Measurements from ENCODE around the gene CDH7. TPM values are rescaled to one million over a fixed set of nuclear protein-coding genes. Genes with fewer than 3 reads are reported as not detected.

The CDH7 gene
- total RNA-seq, 3 donors from 2014 or later: 0.16 TPM; not detected in 2

DNA sequence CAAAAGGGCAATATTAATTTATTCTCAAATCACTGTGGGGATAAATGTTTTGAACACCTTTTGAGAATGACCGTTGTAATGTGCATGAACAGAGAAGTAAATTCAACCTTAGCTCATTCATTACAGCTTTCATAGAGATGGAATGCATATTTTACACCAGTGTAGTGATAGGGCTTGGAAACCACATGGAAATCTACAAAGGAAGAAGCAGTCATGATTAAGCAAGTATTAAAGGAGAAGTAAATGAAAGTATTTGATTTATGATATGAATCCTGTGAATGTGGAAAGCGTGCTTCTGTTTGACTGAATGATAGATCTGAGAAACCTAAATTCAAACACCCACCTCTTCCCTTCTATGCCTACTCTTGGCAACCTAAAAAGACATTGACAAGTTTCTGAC lies 64.7 kb downstream of the CDH7 start:
- intact Hi-C loops (cut with DNase I; ENCODE audit: low total_unique reads): no loop called here
- H3K27me3 ChIP-seq: no peaks in the 10 kb centered on the region
- no peaks in the 10 kb centered on the region for H3K36me3 ChIP-seq
- DNase-seq (ENCODE audit: low spot score in 2 of 2): no peak
- TF ChIP-seq, protein P1, sequence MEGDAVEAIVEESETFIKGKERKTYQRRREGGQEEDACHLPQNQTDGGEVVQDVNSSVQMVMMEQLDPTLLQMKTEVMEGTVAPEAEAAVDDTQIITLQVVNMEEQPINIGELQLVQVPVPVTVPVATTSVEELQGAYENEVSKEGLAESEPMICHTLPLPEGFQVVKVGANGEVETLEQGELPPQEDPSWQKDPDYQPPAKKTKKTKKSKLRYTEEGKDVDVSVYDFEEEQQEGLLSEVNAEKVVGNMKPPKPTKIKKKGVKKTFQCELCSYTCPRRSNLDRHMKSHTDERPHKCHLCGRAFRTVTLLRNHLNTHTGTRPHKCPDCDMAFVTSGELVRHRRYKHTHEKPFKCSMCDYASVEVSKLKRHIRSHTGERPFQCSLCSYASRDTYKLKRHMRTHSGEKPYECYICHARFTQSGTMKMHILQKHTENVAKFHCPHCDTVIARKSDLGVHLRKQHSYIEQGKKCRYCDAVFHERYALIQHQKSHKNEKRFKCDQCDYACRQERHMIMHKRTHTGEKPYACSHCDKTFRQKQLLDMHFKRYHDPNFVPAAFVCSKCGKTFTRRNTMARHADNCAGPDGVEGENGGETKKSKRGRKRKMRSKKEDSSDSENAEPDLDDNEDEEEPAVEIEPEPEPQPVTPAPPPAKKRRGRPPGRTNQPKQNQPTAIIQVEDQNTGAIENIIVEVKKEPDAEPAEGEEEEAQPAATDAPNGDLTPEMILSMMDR (IDR thresholded peaks at IDR 0.05): no peak
- TF ChIP-seq POLR2A (IDR thresholded peaks at IDR 0.05): no peak
- no peak for TF ChIP-seq POLR2AphosphoS5 (IDR thresholded peaks at IDR 0.05)
- no peaks in the 10 kb centered on the region for H3K9me3 ChIP-seq
- H3K4me1 ChIP-seq: no peaks in the 10 kb centered on the region
- H3K4me3 ChIP-seq: no peak overlapping the region
- no peak overlapping the region for H3K27ac ChIP-seq

DNA sequence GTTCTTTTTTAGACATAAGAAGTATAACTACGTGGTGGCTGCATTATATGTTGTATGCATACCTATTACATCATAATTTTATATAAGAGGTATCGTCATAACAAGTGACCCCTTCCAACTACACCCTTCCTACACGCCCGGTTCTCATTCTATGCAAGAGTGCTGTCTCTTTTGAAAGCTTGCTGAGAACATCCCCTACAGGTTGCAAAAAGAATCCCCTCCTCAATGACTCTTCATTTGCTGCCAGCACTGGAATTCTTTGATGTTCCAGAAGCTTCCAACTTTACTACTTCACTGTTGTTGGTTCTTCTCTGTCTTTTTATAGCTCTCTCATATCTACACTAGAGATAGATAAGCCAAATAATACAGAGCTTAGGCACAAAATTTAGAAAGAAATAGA lies 66.4 kb downstream of the CDH7 start:
- DNase-seq (ENCODE audit: low spot score in 2 of 2): no peak
- H3K27ac ChIP-seq: no peak overlapping the region
- H3K4me3 ChIP-seq: no peak overlapping the region
- no peaks in the 10 kb centered on the region for H3K4me1 ChIP-seq
- intact Hi-C loops (cut with DNase I; ENCODE audit: low total_unique reads): no loop called here
- H3K36me3 ChIP-seq: no peaks in the 10 kb centered on the region
- TF ChIP-seq POLR2A (IDR thresholded peaks at IDR 0.05): no peak
- no peak for TF ChIP-seq POLR2AphosphoS5 (IDR thresholded peaks at IDR 0.05)
- TF ChIP-seq, protein P1 (IDR thresholded peaks at IDR 0.05): no peak
- no peaks in the 10 kb centered on the region for H3K9me3 ChIP-seq
- no peaks in the 10 kb centered on the region for H3K27me3 ChIP-seq

DNA sequence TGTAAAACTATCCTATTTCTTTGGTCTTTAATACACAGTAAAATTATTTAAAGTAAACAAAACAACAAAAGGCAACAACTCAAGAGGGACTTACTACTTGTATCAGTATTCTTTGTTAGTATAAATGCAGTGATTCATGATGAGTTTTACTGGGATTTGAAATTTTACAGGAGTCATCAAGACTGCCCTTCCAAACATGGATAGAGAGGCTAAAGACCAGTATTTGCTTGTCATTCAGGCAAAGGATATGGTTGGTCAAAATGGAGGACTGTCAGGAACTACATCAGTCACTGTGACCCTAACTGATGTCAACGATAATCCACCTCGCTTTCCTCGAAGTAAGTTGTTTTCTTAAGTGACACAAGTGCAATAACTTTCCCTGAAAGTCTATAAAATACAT lies 71.1 kb downstream of the CDH7 start:
- TF ChIP-seq, protein P1 (IDR thresholded peaks at IDR 0.05): no peak
- TF ChIP-seq POLR2AphosphoS5 (IDR thresholded peaks at IDR 0.05): no peak
- TF ChIP-seq POLR2A (IDR thresholded peaks at IDR 0.05): no peak
- no peaks in the 10 kb centered on the region for H3K27me3 ChIP-seq
- no peaks in the 10 kb centered on the region for H3K4me1 ChIP-seq
- no peaks in the 10 kb centered on the region for H3K9me3 ChIP-seq
- H3K27ac ChIP-seq: no peak overlapping the region
- intact Hi-C loops (cut with DNase I; ENCODE audit: low total_unique reads): no loop called here
- H3K36me3 ChIP-seq: no peaks in the 10 kb centered on the region
- no peak overlapping the region for H3K4me3 ChIP-seq
- no peak for DNase-seq (ENCODE audit: low spot score in 2 of 2)

DNA sequence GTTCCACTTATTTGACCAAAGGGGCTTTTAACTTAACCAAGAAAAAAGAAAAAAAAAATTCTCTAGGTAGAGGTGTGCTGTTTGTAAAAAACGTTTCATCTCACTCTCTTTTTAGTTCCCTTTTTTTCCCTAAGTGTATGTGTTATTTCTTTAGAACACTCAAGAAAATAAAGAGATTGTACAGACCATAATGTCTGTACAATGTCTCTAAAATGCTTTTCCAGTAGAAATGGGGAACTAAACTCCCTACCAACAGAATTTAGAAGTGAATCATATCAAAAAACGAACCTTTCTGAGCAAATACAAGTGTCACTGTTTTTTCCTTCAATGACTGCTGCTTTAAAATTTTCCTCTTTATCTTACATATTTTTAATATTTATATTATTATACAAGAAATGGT lies 72.0 kb downstream of the CDH7 start:
- intact Hi-C loops (cut with DNase I; ENCODE audit: low total_unique reads): no loop called here
- Histone ChIP-seq H3K9me3 (no peaks in the 10 kb centered on the region), H3K4me1 (no peaks in the 10 kb centered on the region), H3K27ac (no peak overlapping the region), H3K4me3 (no peak overlapping the region), H3K27me3 (no peaks in the 10 kb centered on the region), H3K36me3 (no peaks in the 10 kb centered on the region)
- no peak for TF ChIP-seq POLR2AphosphoS5 (IDR thresholded peaks at IDR 0.05)
- TF ChIP-seq POLR2A (IDR thresholded peaks at IDR 0.05): no peak
- TF ChIP-seq, protein P1 (IDR thresholded peaks at IDR 0.05): no peak
- DNase-seq (ENCODE audit: low spot score in 2 of 2): no peak

- H3K27ac ChIP-seq: no peak overlapping the region
- no peaks in the 10 kb centered on the region for H3K9me3 ChIP-seq
- TF ChIP-seq, protein P1 (IDR thresholded peaks at IDR 0.05): no peak
- TF ChIP-seq POLR2A (IDR thresholded peaks at IDR 0.05): no peak
- TF ChIP-seq POLR2AphosphoS5 (IDR thresholded peaks at IDR 0.05): no peak
- no peaks in the 10 kb centered on the region for H3K4me1 ChIP-seq
- no peak for DNase-seq (ENCODE audit: low spot score in 2 of 2)
- intact Hi-C loops (cut with DNase I; ENCODE audit: low total_unique reads): no loop called here
- no peak overlapping the region for H3K4me3 ChIP-seq
- no peaks in the 10 kb centered on the region for H3K36me3 ChIP-seq
- no peaks in the 10 kb centered on the region for H3K27me3 ChIP-seq
Observed at GRCh38 chr18:65827444-65827843, 76.6 kb downstream of the CDH7 start.
